Activated CD4-positive, CD25-positive, alpha-beta regulatory T cell treated with anti-CD3 and anti-CD28 coated beads, Interleukin-2, amount 50 U/mL, for 24 hours (primary cell): ENCODE data around the gene TFAP2C.
"Not testable (repeated sequence)": the region's sequence is repeated elsewhere in the genome, so short reads cannot be mapped to it uniquely, and the experiment has no call there.

Experiments
- ATAC-seq, 2 donors: fragments of 150-1000 bp; cut with Tn5 transposase; one replicate each; pipeline ENCODE4 v1.10.0; 2021; ENCODE audit warnings: mild to moderate bottlenecking in 1 of 2, moderate library complexity in 1 of 2

TFAP2C gene

DNA sequence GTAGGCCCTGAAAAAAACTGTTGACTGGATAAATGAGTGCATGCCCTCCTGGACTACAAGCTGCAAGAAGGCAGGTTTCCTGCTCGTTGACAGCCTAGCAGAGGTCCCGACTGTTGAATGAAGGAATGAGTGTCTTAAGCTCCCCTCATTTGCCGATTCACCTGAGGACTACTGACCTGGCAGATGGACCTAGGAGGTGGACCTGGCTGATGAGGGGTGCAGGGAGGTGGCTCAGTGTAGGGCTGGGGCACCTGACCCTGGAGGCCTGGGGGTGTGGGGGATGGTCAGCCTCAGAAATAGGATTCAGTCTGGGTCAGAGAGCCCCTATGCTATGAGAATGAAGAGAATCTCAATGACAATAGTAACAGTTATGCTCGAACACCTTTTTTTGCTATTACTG, 11.6 kb upstream of the TFAP2C start:
- ATAC-seq: no peak

DNA sequence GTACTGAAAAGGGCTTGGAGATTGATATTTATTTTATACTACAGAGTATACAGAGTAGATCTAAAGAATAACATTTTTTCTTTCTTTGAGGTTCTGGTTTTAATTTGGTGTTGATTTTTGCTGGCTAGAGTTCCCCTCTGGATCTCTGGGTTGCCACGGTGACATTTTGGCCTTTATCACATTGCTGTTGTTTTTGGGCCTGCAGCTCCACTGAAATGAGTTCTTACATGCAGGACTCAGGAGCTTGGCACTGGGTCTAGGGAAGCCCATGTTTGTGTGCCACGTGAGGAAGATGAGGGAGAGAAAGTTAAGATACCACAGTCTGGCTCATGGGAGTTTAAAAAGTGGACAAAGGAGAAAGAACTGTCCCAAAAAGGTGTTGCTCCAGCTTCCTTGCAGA, 7.4 kb upstream of the TFAP2C start:
- ATAC-seq: no peak

DNA sequence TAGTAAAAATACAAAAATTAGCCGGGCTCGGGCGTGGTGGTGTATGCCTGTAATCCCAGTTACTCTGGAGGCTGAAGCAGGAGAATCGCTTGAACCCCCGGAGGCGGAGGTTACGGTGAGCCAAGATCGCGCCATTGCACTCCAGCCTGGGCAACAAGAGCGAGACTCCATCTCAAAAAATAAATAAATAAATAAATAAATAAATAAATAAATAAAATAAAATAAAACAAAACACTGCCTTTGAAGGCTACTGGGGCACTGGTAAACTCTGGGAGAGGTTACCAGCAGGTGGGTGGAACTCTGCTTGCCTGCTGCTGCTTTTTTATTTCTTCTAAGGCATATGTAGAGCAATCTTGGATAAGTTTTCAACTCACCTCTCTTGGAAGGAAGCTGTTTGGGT, 5.2 kb upstream of the TFAP2C start:
- ATAC-seq: not testable (repeated sequence)

DNA sequence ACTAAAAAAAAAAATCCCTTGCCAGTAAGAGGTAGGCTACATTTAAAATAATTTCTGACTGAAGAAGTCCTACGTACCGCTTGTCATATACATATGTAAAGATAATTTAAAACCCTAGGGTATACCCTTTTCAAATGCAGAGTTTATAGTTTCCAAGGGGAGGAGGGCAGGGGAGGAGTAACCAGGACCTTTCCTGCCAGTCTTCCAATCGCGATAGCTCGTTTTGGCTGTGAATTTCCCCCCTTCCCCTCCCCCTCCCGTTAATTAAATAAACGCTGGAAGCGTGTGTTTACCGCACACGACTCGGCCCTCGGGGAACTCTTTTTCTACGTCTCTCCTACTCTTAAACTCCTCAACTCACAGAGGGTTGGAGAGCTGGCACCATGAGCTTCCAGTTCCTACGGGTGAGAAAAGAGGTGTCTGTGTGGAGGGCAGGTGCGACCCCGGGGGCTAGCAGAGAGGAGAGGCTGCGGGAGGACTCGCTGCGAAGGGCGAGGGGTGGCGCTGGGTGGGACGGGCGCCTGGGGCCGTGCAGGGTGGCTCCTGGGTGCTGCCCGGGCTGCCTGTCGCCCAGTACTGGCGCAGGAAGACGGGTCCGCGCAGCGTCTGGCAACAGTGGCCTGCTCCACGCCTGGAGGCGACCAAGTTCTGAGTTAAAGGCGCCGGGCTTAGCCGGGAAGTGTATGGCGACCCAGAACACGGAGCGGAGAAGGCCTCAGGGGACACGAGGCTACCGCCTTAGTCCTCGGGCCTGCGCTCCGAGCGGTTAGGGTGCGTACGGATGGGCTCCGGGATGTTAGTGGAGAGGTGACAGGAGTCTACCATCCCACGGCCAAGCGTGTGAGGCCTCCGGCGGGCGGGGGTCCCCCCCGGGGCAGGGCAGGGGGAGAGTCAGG, 4.1 kb upstream of the TFAP2C start:
- no peak for ATAC-seq

DNA sequence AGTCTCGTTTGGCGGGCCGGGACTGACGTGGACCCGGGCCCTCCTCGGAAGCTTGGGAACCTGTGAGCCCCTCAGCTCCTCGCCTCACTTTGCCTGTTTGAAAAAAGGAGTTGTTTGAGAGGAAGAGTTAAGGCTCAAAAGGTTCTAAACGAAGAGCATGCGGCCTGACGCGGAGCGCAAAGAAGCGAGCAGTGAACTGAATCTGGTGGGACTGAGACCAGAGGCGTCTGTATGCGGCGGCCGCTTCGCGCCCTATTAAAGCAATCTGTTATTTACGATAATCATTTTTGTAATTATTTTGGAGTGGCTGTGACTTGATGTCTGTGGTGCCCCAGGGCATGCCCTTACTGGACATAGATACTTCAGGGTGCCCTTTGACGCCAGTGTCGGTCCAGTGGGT, 3.3 kb upstream of the TFAP2C start:
- ATAC-seq: no peak

DNA sequence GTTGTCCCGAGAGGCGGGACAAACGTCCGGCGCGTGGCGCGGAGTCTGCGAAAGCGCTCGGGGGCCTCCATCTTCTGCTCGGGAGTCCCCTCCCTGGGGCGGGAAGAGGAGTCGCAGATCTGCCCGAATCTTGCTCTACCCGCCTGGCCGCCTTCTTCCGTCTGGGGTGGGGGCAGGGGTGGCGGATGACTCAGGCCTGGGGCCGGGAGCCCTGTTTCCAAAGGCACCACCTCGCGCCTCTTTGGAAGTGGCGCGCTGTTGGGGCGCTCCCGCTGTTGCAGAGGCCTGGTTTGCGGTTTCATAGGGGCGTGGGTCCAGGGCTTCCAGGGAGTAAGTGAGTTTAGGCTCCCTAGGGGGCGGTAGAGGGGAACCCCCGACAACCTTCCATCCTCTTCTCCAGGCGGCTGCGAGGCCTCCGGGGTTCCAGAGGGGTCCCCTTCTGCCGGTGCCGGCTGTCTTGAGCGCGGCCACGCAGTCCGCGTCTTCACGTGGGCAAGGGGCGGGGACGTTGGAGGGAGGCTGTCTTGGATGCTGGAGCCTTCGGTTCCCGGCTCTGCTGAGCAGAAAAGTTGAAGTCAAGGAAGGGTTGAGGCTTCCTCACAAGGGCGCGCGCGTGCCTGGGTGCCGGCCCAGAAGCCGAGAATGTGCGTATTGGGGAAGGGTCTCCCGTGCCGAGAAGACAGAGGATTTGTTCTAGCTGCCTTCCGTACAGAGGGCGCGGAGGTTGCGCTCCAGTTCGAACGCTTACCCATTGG, 2.6 kb upstream of the TFAP2C start:
- ATAC-seq: no peak

DNA sequence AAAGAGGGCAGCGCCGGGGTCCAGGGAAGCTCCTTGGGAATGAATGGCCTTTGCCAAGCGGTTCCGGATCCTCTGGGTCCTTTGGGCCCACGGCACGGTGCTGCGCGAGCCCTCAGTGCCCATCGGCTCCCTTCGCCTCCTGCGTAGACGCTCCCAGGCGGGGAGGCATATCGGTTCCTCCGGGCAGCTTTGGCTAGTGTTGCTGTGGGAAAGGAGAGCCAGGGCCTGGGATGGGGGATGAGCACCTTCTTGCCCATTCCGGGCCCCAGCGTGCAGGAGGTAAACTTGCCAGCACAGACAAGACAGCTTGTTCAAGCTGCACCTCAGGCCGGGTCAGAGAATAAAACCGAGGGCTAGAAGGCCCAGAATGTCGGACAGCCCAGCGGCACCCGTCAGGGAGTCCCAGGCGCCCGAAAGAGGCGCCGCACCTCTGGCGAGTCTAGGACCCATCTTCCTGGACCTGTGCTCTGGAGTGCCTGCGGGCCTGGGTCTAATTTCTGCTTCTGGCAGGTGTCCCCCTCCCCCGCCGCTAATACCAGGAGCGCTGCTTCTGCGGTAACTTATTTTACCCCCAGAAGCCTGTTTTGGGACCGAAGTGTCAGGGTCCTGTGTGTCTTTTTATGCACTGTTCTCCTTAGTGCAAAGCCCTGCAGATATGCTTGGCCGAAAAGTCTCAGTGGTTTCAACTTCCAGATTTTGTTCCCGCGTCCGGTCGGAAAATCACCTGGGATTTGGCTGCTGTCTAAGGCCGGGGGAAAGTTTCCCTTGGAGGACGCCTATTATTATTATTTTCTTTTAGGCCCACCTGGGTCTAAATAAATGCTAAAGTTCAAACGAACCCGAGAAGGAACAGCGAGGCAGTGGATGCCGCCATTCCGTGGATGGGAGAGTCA, 1.7 kb upstream of the TFAP2C start:
- ATAC-seq: no peak

DNA sequence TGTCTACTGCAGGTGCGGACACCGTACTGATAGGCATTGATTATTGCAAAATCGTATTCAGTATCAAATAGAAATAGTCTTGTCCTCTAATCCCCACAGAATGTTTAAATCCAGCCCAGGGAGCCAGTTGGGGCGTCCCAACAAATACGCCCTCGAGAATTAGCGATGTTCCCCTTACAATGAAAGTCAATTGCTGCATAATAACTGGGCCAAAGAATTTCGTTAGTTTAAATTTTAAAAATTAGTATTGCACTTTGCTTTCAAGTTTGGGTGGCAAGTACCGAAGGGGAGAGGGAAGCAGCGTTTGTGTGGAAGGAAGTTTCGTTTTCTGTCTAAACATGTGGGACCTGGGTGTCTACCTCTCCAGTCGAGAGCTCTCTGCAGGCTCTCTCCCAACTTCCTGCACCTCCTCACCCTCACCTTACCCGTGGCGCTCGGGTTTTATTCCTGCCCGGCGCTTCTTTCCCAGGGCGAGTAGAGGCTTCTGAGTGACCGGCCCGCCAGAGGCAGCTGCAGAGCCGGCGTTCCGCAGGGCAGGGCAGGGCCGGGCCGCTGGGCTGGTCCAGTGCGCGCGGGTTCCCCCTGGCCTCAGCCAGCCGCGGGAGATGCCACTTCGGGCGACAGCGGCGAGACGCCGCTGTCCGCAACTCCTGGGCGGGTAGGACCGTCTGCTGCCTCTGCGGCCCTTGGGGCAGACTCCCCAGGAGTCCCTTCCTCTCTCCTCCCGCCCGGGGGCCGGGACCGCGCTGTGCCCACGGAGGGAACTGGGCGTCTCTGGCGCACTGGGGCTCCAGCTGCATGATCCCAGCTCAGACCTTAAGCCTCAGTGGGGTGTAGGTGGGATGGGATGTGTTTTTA, 862 bp upstream of the TFAP2C start:
- no peak for ATAC-seq

DNA sequence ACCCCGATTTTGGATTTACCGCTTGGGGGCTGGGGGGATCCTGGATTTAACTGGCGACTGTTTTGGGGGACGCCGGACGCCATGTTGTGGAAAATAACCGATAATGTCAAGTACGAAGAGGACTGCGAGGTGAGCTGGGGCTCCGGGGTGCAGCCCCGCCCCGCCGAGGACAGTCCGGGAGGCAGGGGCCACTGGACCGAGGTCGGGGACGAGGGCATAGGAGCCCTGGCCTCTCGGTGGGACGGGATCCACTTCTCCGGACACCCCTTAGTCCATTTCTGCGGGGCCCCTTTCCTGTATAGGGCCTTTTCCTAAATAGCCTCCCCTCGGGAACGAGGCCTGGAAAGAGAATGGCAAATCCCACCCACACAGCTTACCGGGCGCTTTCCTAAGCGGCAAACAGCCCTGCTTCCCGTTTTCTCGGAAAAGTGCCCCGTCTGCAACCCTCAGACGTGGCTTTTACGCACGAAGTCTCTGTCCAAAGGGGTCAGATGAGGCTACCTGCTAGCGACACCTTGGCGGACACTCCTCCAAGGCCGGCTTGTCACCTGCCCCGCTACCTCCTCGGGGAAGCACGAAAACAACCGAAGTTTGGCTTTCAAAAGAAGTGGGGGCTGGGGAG, 469 bp downstream of the TFAP2C start:
- no peak for ATAC-seq

DNA sequence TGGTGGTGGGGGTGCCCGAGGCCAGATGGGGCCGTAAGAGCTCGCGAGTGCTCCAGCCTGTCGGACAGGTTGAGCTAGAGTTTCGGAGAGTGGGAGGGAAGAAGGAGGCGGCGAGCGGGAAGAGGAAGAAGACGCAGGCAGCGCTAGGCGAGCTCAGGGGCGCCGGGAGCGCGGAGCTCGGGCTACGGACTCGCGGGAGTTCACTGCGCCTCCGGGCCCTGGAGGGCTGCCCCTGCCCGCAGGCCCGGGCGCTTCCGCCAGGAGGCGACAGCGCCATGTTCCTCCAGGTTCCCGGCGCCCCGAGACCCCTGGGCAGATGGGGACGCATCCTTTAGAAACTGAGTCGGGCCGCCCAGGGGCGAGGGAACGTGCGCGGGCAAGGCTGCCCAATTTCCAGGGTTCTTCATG, 984 bp downstream of the TFAP2C start:
- ATAC-seq: no peak

DNA sequence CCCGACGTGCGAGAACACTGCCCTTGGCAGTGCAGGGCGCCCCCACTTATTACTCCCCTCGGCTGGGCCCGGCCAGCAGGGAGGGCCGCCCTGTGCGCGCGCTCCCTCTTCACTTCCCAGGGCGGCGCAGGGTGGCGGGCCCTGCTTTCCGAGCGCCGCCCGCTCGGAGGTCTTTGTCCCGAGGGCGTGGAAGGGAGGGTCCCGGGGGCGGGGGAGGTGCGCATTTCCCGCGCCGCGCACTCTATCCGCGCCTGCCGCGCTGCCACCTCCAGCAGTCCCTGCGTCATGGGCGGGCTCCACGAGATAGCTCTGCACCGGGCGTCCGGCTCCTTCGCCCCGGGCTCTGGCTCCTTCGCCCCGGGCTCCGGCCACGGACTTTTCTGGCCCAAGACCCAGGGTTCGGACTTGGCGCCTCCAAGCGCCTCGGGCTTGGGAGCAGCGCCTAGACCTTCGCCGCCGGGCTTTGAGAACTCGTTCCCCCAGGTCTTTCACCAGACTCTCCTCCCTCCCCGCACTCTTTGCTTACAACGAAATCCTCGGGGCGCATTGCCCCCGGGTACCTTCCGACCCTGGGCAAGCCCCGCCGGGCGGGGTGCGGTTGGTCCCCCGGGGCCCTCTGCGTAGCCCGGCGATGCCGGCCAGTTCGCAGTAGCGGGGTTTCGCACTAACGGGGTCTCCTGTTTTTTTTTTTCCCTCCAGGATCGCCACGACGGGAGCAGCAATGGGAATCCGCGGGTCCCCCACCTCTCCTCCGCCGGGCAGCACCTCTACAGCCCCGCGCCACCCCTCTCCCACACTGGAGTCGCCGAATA, 1.6 kb downstream of the TFAP2C start:
- ATAC-seq: no peak

DNA sequence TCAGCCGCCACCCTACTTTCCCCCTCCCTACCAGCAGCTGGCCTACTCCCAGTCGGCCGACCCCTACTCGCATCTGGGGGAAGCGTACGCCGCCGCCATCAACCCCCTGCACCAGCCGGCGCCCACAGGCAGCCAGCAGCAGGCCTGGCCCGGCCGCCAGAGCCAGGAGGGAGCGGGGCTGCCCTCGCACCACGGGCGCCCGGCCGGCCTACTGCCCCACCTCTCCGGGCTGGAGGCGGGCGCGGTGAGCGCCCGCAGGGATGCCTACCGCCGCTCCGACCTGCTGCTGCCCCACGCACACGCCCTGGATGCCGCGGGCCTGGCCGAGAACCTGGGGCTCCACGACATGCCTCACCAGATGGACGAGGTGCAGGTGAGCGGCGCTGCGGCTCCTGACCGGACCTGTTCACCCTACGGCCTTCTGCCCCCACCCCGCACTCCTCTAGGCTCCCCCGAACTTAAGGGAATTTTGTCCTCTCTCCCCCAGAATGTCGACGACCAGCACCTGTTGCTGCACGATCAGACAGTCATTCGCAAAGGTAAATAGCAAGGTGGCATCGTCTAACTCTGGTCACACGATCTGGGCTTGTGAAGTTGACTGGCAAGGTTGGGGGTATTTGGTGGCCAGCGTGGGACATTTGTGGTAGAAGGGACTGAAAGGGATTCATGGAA, 2.3 kb downstream of the TFAP2C start:
- ATAC-seq: no peak

DNA sequence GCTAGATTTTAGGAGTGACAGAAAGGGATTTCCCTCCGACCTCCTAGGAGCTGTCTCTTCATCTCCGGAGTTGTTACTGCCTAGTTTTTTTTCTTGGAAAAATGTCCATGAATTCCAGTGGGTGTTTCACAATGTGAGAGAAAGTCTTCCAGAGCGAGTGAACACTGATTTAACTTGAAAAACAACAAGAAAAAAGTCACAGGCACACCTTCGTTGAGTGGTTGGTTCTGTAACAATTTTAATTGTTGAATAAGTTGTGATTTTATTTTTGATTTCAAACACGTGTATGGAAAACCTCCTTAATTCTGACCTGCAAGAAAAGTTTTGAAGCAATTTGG, 2.9 kb downstream of the TFAP2C start:
- no peak for ATAC-seq

DNA sequence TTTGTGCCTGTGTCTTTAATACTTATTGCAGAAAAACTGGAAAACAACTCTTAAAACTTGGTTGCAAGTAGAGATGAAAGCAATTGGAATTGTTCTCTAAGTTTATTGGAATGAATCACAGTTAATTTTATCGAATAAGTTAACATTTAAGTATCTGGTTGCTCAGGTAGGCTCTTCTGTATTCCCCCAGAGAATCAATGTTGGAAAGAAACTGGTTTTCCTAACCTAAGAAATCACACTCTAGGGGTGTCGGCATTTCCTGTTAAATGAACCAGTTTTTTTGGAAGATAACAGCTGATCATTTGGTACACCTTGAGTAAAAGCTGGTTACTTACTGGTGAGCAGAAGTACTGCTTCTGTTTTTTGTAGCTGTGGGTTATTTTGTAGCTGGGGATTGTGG, 5.2 kb downstream of the TFAP2C start:
- no peak for ATAC-seq

DNA sequence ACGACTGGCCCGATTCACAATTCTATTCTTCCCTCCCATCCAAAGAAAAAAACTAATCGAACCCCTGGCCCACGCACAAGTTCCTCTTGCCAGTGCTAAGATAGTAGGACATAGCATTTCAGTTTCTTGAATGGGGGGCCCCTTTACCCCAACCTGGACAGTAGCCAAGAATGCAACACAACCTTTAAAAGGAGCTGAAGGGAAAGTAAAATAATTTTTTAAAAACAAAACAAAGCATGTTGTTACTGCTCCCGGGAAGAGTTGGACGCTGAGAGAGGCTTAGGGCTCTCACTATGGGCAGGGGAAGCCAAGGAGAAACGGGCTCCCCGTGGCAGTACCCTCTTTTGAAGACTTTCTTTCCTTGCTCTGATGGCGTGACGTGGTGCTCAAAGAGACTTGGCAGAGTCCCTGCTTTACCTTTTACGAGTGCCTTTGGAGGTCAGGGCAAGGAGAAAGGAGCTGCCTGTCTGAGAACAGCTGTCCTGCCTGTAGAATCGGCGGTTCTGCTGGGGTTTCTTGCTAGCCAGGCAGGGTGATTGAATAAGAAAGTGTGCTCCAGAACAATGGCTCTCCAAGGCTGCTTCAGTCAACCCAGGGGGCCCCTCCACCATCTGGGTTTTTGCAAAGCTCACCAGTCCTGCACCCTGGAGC, 5.8 kb downstream of the TFAP2C start:
- no peak for ATAC-seq

DNA sequence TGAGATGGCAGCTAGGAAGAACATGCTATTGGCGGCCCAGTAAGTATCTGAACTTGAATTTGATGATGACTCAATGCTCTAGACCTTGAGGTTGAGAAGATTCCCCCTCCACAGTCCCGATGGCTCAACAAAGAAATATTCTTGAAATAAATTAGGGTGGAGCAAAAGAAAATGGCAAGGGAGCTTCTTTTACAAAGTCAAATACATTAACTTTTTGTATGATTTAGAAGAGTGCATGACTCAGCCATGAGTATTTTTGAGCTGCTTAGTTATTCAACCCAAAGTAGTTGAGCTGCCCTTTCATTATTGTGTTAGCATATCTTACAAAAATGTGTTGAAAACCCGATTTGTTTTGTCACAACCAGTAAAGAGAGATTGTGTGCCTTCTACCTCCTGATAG, 7.6 kb downstream of the TFAP2C start:
- no peak for ATAC-seq

DNA sequence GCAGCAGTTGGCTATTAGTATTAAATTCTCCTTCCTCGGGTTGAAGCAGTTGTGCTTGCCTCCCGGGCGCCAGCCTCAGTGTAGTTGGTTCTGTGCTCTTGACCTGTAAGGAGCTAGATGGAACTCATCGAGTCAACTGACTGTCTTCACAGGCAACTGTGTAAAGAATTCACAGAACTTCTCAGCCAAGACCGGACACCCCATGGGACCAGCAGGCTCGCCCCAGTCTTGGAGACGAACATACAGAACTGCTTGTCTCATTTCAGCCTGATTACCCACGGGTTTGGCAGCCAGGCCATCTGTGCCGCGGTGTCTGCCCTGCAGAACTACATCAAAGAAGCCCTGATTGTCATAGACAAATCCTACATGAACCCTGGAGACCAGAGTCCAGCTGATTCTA, 8.5 kb downstream of the TFAP2C start:
- no peak for ATAC-seq

DNA sequence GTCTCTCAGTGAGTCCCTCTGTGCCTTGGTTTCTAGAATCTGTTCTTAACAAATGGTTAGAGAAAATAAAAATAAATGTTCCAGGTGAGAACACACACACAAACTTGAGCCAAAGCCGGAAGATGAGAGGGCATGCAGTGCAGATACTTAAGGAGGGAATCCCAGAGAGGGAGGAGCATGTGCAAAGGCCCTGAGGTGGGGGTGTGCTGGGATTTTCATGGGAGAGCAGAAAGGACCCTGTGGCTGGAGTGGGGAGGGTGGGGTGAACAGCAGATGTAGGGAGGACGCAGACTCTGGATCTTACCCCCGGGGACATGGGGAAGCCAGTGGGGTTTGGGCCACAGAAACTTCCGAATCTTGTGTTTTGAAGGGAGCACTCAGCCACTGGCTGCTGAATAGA, 17.5 kb downstream of the TFAP2C start:
- ATAC-seq: no peak

DNA sequence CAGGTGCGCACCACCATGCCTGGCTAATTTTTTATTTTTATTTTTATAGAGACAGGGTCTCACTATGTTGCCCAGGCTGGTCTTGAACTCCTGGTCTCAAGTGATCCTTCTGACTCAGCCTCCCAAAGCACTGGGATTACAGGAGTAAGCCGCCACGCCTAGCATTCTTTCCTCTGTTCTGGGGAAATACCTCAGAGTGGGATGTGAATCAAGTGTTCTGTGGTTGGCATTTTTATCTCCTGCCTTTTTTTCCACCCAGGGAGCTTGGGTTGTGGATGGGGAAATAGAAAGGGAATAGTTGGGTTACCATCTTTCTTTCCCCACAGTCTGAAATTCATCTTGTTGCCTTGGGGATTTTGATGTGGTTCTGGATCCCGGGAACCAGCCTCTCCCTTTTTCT, 24.1 kb downstream of the TFAP2C start:
- ATAC-seq: no peak

DNA sequence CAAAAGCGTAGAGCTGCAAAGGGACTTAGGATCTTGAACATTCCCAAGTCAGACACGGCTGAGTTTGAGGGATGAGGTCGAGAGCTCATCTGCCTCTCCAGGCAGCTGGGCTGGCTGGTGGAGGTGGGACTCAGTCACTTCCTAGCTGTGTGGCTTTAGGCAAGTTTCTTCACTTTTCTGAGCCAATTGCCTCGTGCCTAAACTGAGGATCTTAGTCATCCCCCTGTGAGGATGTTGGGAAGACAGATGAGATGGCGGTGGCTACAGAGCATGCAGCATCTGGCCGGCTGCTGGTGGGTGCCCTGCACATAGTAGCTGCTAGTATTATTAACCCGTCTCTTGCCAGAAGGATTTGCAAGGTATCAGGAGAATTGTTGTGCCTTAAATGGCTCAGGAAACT, 27.5 kb downstream of the TFAP2C start:
- ATAC-seq: no peak
